Measurements from ENCODE around the gene TMEM240. TPM values are rescaled to one million over a fixed set of nuclear protein-coding genes. Genes with fewer than 3 reads are reported as not detected.

Gene TMEM240
- total RNA-seq, 1 experiment from 2014 or later = 8.0 TPM

- peak overlapping the region; percentile 32; the same call in 1 of the 2 replicates for H3K27ac Mint-ChIP-seq
- POLR2A ChIA-PET = interaction anchor here (0.5 to 0.6 kb wide), 2 partner anchors 52 to 87 kb away, joined by 3 to 7 read pairs; no protein-coding TSS in a partner anchor
- no peak overlapping the region for H3K4me3 Mint-ChIP-seq
- no peaks in the 10 kb centered on the region; the same call in 1 of the 2 replicates for H3K27me3 Mint-ChIP-seq (ENCODE audit: low read depth)
- no peak for TF ChIP-seq ETV6 (CRISPR knock-in tag; IDR thresholded peaks at IDR 0.05)
- no peak for TF ChIP-seq E2F5 (CRISPR knock-in tag; IDR thresholded peaks at IDR 0.05)
- no peaks in the 10 kb centered on the region for H3K4me1 Mint-ChIP-seq
- no peak for DNase-seq (ENCODE audit: low spot score)
- no peak for ATAC-seq
- peaks cover 4% of the 10 kb centered on the region; the same call in 1 of the 2 replicates for H3K36me3 Mint-ChIP-seq
- CTCF ChIA-PET = interaction anchor here (0.8 to 1.7 kb wide), 9 partner anchors 8 to 77 kb away, joined by 3 to 11 read pairs (median 4); no protein-coding TSS in a partner anchor
- no peaks in the 10 kb centered on the region for H3K9me3 Mint-ChIP-seq
Measured at GRCh38 chr1:1551524-1552262, 11.3 kb upstream of the TMEM240 start.

GRCh38 chr1:1550591-1551432, 10.4 kb upstream of the TMEM240 start:
- no peaks in the 10 kb centered on the region for H3K9me3 Mint-ChIP-seq
- CTCF ChIA-PET = interaction anchor here (0.7 to 1.7 kb wide), 11 partner anchors 9 to 149 kb away, joined by 3 to 11 read pairs (median 4); no protein-coding TSS in a partner anchor
- no peak for TF ChIP-seq ZBTB21 (CRISPR knock-in tag; IDR thresholded peaks at IDR 0.05; ENCODE audit: borderline replicate concordance)
- TF ChIP-seq ZNF423 (CRISPR knock-in tag; IDR thresholded peaks at IDR 0.05) = no peak
- no peak for TF ChIP-seq KAT7 (CRISPR knock-in tag; IDR thresholded peaks at IDR 0.05; ENCODE audit: borderline replicate concordance)
- TF ChIP-seq EMX1 (CRISPR knock-in tag; IDR thresholded peaks at IDR 0.05) = no peak
- no peak for TF ChIP-seq FOXP1 (CRISPR knock-in tag; IDR thresholded peaks at IDR 0.05; ENCODE audit: borderline replicate concordance)
- no peak for TF ChIP-seq E2F1 (CRISPR knock-in tag; IDR thresholded peaks at IDR 0.05)
- no peak for TF ChIP-seq ZNF121 (CRISPR knock-in tag; IDR thresholded peaks at IDR 0.05)
- no peak for TF ChIP-seq CBFB (CRISPR knock-in tag; IDR thresholded peaks at IDR 0.05; ENCODE audit: low read depth)
- no peak for TF ChIP-seq ESRRA (CRISPR knock-in tag; IDR thresholded peaks at IDR 0.05; ENCODE audit: borderline replicate concordance)
- TF ChIP-seq AFF4 (CRISPR knock-in tag; IDR thresholded peaks at IDR 0.05; ENCODE audit: borderline replicate concordance) = no peak
- no peak for TF ChIP-seq ETV6 (CRISPR knock-in tag; IDR thresholded peaks at IDR 0.05)
- TF ChIP-seq SOX15 (CRISPR knock-in tag; IDR thresholded peaks at IDR 0.05) = no peak
- TF ChIP-seq E2F4 (CRISPR knock-in tag; IDR thresholded peaks at IDR 0.05; ENCODE audit: borderline replicate concordance, low read depth) = no peak
- no peak for TF ChIP-seq USF2 (CRISPR knock-in tag; IDR thresholded peaks at IDR 0.05)
- TF ChIP-seq FOXP4 (CRISPR knock-in tag; IDR thresholded peaks at IDR 0.05) = no peak
- TF ChIP-seq CTCF (IDR thresholded peaks at IDR 0.05) = no peak

More at GRCh38 chr1:1550591-1551432, 10.4 kb upstream of the TMEM240 start:
- POLR2A ChIA-PET = interaction anchor here (0.5 to 0.6 kb wide), 2 partner anchors 51 to 86 kb away, joined by 3 to 7 read pairs; no protein-coding TSS in a partner anchor
- ATAC-seq = peak; percentile 50
- Mint-ChIP-seq H3K36me3 (peaks cover 4% of the 10 kb centered on the region; the same call in 1 of the 2 replicates), H3K4me3 (no peak overlapping the region), H3K27me3 (ENCODE audit: low read depth) (no peaks in the 10 kb centered on the region; the same call in 1 of the 2 replicates), H3K27ac (0 out of 2 replicates have a peak overlapping the region, but pooled peaks have one; percentile 36), H3K4me1 (no peaks in the 10 kb centered on the region)
- no peak for DNase-seq (ENCODE audit: low spot score)
